ENCODE measurements around the gene CACNG5.

The CACNG5 gene

GRCh38 chr17:66834919-66835454 lies at the start of gene CACNG5:
Gene CACNG5 (plus strand): TSS chr17:66835117. CDS start chr17:66877333, 42,216 bp downstream.
- no peak for TF ChIP-seq CTCF (IDR thresholded peaks at IDR 0.05; ENCODE audit: insufficient read depth, low read depth, low read length, missing control alignments)
- peak; percentile 3 for DNase-seq (ENCODE audit: low read depth)
- no peak within 1 kb of the TSS for H3K4me3 ChIP-seq (ENCODE audit: low read depth, low read length)

DNA sequence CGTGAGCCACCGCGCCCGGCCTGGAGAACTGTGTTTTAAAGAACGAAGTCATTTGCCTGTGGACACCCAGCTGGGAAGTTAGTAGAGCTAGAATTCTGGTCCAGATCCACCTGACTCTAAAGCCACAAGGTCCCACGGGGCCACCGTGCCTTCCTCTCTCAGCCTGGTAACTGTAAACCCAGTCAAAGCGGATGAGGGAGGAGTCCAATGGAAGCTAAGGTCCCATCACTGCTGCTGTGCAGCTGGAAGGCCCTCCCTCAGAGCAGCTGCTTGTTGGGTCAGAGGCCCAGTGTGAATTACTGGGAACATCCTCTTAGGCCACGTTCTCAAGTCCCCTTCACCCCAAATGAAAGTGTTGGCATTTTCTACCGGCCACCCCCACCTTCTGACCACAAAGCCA lies 48.8 kb upstream of the CACNG5 start:
- no peak for TF ChIP-seq CTCF (IDR thresholded peaks at IDR 0.05; ENCODE audit: insufficient read depth, low read depth, low read length, missing control alignments)
- no peak for DNase-seq (ENCODE audit: low read depth)
- no peak overlapping the region for H3K4me3 ChIP-seq (ENCODE audit: low read depth, low read length)

- DNase-seq (ENCODE audit: low read depth), result no peak
- no peak for TF ChIP-seq CTCF (IDR thresholded peaks at IDR 0.05; ENCODE audit: insufficient read depth, low read depth, low read length, missing control alignments)
- no peak overlapping the region for H3K4me3 ChIP-seq (ENCODE audit: low read depth, low read length)
Observed at GRCh38 chr17:66787914-66788313, 47.0 kb upstream of the CACNG5 start.

DNA sequence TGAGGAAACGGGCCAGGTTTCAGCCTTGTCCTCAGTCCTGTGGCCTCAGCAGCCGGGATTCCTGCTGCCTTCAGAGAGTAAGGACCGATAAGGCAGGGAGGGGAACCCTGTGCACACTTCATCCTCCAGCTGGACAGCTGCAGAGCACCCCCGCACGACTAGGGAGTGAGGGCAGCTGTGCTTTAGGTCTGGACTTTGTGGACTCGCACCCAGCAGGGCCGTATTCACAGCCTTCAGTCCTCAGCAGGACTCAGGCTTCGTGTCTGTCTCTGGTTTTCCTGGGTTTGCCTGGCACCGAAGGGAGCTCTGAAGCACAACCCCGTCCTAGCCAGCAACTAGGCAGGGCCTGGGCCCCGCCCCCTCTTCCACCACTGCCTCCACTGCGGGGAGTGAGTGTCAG lies 45.8 kb upstream of the CACNG5 start:
- H3K4me3 ChIP-seq (ENCODE audit: low read depth, low read length), result no peak overlapping the region
- no peak for TF ChIP-seq CTCF (IDR thresholded peaks at IDR 0.05; ENCODE audit: insufficient read depth, low read depth, low read length, missing control alignments)
- DNase-seq (ENCODE audit: low read depth), result no peak

DNA sequence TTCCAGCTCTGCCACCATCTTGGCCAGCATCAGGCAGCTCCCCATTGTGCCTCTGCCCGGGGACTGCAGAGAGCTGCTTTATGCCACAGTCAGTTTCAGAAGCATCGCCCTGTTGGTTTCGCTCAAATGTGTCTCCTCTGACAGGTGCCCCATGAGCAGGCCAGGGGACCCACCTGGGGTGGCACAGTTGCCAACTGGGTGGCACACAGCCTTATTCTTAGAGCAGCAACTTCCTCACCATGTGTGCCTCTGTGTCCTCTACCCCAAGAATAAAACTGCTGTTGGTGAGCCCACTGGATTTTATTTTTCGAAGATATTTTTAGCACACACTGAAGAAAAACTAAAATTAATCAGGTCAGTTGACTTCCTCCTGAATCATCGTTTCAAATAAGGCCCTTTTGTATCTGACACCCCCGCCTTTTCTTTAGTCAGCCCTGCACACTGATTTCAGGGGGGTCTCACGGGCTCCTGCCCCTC lies 44.9 kb upstream of the CACNG5 start:
- no peak overlapping the region for H3K4me3 ChIP-seq (ENCODE audit: low read depth, low read length)
- no peak for TF ChIP-seq CTCF (IDR thresholded peaks at IDR 0.05; ENCODE audit: insufficient read depth, low read depth, low read length, missing control alignments)
- no peak for DNase-seq (ENCODE audit: low read depth)

DNA sequence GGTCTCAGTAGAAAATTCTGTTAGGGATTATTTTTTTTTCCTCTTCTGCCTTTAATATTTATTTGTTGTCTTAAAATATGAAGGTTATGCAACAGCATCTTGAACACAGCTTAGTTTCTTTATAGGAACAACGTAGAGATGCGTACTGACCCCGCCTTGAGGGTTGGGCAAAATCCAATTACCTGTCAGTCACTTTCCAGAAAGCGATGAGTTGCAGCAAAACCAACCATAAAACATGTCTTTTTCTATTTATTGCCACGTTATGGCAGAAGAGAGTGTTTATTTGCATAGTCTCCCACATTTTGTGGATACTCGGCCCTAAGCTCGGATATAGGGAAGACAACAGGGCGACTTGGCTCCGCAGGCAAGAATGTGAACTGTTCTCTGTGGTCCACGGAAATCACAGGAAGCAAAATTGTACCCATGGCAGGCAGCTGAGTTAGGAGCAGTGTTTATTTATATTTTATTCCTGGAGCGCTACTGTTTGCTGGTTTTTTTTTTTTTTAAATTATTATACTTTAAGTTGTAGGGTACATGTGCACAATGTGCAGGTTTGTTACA lies 44.3 kb upstream of the CACNG5 start:
- DNase-seq (ENCODE audit: low read depth), result no peak
- no peak overlapping the region for H3K4me3 ChIP-seq (ENCODE audit: low read depth, low read length)
- TF ChIP-seq CTCF (IDR thresholded peaks at IDR 0.05; ENCODE audit: insufficient read depth, low read depth, low read length, missing control alignments), result no peak

DNA sequence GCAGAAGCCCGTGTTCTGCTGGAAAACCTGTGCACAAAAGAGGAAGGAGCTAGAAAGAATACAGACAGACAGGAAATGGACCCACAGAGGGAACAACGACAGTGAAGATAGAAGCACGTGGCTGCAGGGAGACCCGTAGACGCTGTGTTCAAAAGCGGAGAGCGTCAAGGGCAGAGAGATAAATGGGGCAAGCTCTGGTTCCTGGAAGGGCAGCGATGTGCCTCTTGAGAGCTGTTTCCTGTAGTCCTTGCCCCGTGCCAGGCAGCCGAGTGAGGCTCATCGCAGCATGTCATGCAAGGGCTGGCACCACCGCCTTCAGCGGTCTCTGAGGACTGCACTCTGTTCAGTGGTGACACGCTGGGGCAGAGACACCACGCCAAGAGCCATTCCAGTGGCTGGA lies 43.6 kb upstream of the CACNG5 start:
- H3K4me3 ChIP-seq (ENCODE audit: low read depth, low read length), result no peak overlapping the region
- TF ChIP-seq CTCF (IDR thresholded peaks at IDR 0.05; ENCODE audit: insufficient read depth, low read depth, low read length, missing control alignments), result no peak
- no peak for DNase-seq (ENCODE audit: low read depth)
